ENCODE results near the gene RECK.
"Not testable (repeated sequence)": the region's sequence is repeated elsewhere in the genome, so short reads cannot be mapped to it uniquely, and the experiment has no call there.

The RECK gene

GRCh38 chr9:36160126-36160525 is 123.4 kb downstream of the RECK start:
- not testable (repeated sequence) for H3K4me3 Mint-ChIP-seq, H3K27ac Mint-ChIP-seq
- peaks cover 36% of the 10 kb centered on the region for H3K36me3 Mint-ChIP-seq

GRCh38 chr9:36161187-36161586 is 124.5 kb downstream of the RECK start:
- ATAC-seq (no peak), DNase-seq (ENCODE audit: low spot score in 2 of 2) (no peak)
- H3K9me3 Mint-ChIP-seq: no peaks in the 10 kb centered on the region
- H3K4me3 Mint-ChIP-seq: no peak overlapping the region
- peaks cover 17% of the 10 kb centered on the region for H3K4me1 Mint-ChIP-seq
- peaks cover 25% of the 10 kb centered on the region for H3K36me3 Mint-ChIP-seq
- peak overlapping the region; percentile 7 for H3K27ac Mint-ChIP-seq

More at GRCh38 chr9:36160126-36160525, 123.4 kb downstream of the RECK start:
- H3K4me1 Mint-ChIP-seq: peaks cover 17% of the 10 kb centered on the region
- ATAC-seq; H3K9me3 Mint-ChIP-seq; DNase-seq (ENCODE audit: low spot score in 2 of 2): not testable (repeated sequence)

- DNase-seq (ENCODE audit: low spot score in 2 of 2): no peak
- ATAC-seq: no peak
- Mint-ChIP-seq H3K36me3 (peaks cover 20% of the 10 kb centered on the region), H3K27ac (no peak overlapping the region), H3K9me3 (no peaks in the 10 kb centered on the region), H3K4me3 (no peak overlapping the region), H3K4me1 (peaks cover 17% of the 10 kb centered on the region)
These were observed 125.6 kb downstream of the RECK start for GRCh38 chr9:36162211-36162738.

- DNase-seq (ENCODE audit: low spot score in 2 of 2) (no peak), ATAC-seq (no peak)
- Mint-ChIP-seq H3K9me3 (no peaks in the 10 kb centered on the region), H3K4me1 (peaks cover 17% of the 10 kb centered on the region), H3K36me3 (peaks cover 20% of the 10 kb centered on the region), H3K27ac (peak overlapping the region; percentile 11), H3K4me3 (no peak overlapping the region)
These were observed 126.5 kb downstream of the RECK start for GRCh38 chr9:36163049-36163785.

GRCh38 chr9:36163786-36164170 is 127.1 kb downstream of the RECK start:
- ATAC-seq (no peak), DNase-seq (ENCODE audit: low spot score in 2 of 2) (no peak)
- Mint-ChIP-seq H3K4me3 (no peak overlapping the region), H3K27ac (peak overlapping the region; percentile 11), H3K4me1 (peaks cover 13% of the 10 kb centered on the region), H3K9me3 (no peaks in the 10 kb centered on the region), H3K36me3 (peaks cover 20% of the 10 kb centered on the region)

- Mint-ChIP-seq H3K4me3 (no peak overlapping the region), H3K9me3 (no peaks in the 10 kb centered on the region), H3K36me3 (peaks cover 20% of the 10 kb centered on the region), H3K27ac (peak overlapping the region; percentile 11), H3K4me1 (peaks cover 13% of the 10 kb centered on the region)
- no peak for DNase-seq (ENCODE audit: low spot score in 2 of 2)
- no peak for ATAC-seq
These were observed 127.7 kb downstream of the RECK start for GRCh38 chr9:36164372-36164771.

- Mint-ChIP-seq H3K4me1 (peaks cover 13% of the 10 kb centered on the region), H3K9me3 (no peaks in the 10 kb centered on the region), H3K4me3 (peak overlapping the region; percentile 70), H3K27ac (no peak overlapping the region), H3K36me3 (peaks cover 20% of the 10 kb centered on the region)
- DNase-seq (ENCODE audit: low spot score in 2 of 2): no peak
- no peak for ATAC-seq
These were observed 128.3 kb downstream of the RECK start for GRCh38 chr9:36164989-36165388.

- DNase-seq (ENCODE audit: low spot score in 2 of 2) (no peak), ATAC-seq (no peak)
- Mint-ChIP-seq H3K27ac (no peak overlapping the region), H3K9me3 (no peaks in the 10 kb centered on the region), H3K4me3 (peak overlapping the region; percentile 70), H3K36me3 (peaks cover 13% of the 10 kb centered on the region), H3K4me1 (peaks cover 13% of the 10 kb centered on the region)
These were observed 129.1 kb downstream of the RECK start for GRCh38 chr9:36165826-36166167.

GRCh38 chr9:36166168-36166927 is 129.6 kb downstream of the RECK start:
- ATAC-seq (peak; percentile 95), DNase-seq (ENCODE audit: low spot score in 2 of 2) (peak; percentile 92 to 94)
- Mint-ChIP-seq H3K27ac (no peak overlapping the region), H3K36me3 (peaks cover 13% of the 10 kb centered on the region), H3K4me3 (peak overlapping the region; percentile 70), H3K9me3 (no peaks in the 10 kb centered on the region), H3K4me1 (peaks cover 8% of the 10 kb centered on the region)

- no peak within 1 kb of the TSS for H3K27ac Mint-ChIP-seq
- H3K4me3 Mint-ChIP-seq: no peak within 1 kb of the TSS
- peaks cover 5% of the 10 kb centered on the region for H3K4me1 Mint-ChIP-seq
- ATAC-seq (no peak), DNase-seq (ENCODE audit: low spot score in 2 of 2) (no peak)
- H3K9me3 Mint-ChIP-seq: no peaks in the 10 kb centered on the region
- H3K36me3 Mint-ChIP-seq: no peaks in the 10 kb centered on the region
These were observed 132.5 kb downstream of the RECK start, which contains the start of gene CCIN for GRCh38 chr9:36169166-36169565. TSS of gene CCIN (plus strand) at chr9:36169388. CDS start at chr9:36169503, 115 bp downstream.

- H3K4me1 Mint-ChIP-seq: peaks cover 4% of the 10 kb centered on the region
- DNase-seq (ENCODE audit: low spot score in 2 of 2) (no peak), ATAC-seq (no peak)
- no peaks in the 10 kb centered on the region for H3K36me3 Mint-ChIP-seq
- no peak overlapping the region for H3K4me3 Mint-ChIP-seq
- H3K27ac Mint-ChIP-seq: no peak overlapping the region
- no peaks in the 10 kb centered on the region for H3K9me3 Mint-ChIP-seq
These were observed 133.0 kb downstream of the RECK start for GRCh38 chr9:36169708-36170107.

GRCh38 chr9:36170531-36170930 is 133.8 kb downstream of the RECK start:
- no peak for DNase-seq (ENCODE audit: low spot score in 2 of 2)
- no peak for ATAC-seq

GRCh38 chr9:36173861-36174260 is 137.1 kb downstream of the RECK start:
- peak overlapping the region; percentile 12 for H3K27ac Mint-ChIP-seq
- no peaks in the 10 kb centered on the region for H3K9me3 Mint-ChIP-seq
- no peaks in the 10 kb centered on the region for H3K36me3 Mint-ChIP-seq
- no peaks in the 10 kb centered on the region for H3K4me1 Mint-ChIP-seq
- ATAC-seq (no peak), DNase-seq (ENCODE audit: low spot score in 2 of 2) (no peak)
- no peak overlapping the region for H3K4me3 Mint-ChIP-seq

More at GRCh38 chr9:36170531-36170930, 133.8 kb downstream of the RECK start:
- H3K4me1 Mint-ChIP-seq: no peaks in the 10 kb centered on the region
- no peaks in the 10 kb centered on the region for H3K36me3 Mint-ChIP-seq
- H3K4me3 Mint-ChIP-seq: no peak overlapping the region
- no peaks in the 10 kb centered on the region for H3K9me3 Mint-ChIP-seq
- no peak overlapping the region for H3K27ac Mint-ChIP-seq

Data from stimulated activated effector memory CD8-positive, alpha-beta T cell treated with anti-CD3 and anti-CD28 coated beads, Interleukin-12 subunit alpha, Interleukin-12 subunit beta, amount 100 ng/mL, for 72 hours (primary cell).